Hepatocyte (in vitro differentiated cells): ENCODE measurements around the gene DLGAP3.

ENCODE experiments used
- EZH2 ChIP-seq: fragments of 200-600 bp; sonication (generic); IDR thresholded peaks from 2 replicates; pipeline ENCODE4 v1.6.1; 2016; ENCODE audit warnings: antibody characterized with exemption, mild to moderate bottlenecking, borderline replicate concordance
- TF ChIP-seq, protein P1 (sequence below): fragments of 200-600 bp; sonication (generic); IDR thresholded peaks from 2 replicates; pipeline ENCODE4 v1.5.1; 2016; ENCODE audit warnings: antibody characterized with exemption, mild to moderate bottlenecking; ENCODE audit not compliant: poor library complexity

DNA sequence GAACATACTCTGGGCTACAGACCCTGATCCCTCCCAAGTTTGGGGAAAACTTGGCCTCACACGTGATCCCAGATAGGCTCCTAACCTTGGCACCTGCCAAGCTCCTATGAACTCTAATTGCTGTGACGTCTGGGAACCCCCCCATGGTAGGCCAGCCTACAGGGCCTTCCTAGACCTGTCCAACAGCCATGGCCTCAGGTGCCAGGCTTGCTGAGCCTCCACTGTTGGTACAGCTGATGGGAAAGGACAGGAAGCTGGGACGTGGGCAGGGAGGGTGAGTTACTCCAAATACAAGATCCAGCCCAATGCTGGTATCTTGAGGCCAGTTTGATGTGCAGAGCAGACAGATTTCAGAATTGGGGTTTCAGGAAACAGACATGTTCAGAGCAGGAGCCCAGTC lies 89.0 kb downstream of the DLGAP3 start:
- TF ChIP-seq EZH2: no peak
- TF ChIP-seq, protein P1, sequence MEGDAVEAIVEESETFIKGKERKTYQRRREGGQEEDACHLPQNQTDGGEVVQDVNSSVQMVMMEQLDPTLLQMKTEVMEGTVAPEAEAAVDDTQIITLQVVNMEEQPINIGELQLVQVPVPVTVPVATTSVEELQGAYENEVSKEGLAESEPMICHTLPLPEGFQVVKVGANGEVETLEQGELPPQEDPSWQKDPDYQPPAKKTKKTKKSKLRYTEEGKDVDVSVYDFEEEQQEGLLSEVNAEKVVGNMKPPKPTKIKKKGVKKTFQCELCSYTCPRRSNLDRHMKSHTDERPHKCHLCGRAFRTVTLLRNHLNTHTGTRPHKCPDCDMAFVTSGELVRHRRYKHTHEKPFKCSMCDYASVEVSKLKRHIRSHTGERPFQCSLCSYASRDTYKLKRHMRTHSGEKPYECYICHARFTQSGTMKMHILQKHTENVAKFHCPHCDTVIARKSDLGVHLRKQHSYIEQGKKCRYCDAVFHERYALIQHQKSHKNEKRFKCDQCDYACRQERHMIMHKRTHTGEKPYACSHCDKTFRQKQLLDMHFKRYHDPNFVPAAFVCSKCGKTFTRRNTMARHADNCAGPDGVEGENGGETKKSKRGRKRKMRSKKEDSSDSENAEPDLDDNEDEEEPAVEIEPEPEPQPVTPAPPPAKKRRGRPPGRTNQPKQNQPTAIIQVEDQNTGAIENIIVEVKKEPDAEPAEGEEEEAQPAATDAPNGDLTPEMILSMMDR: no peak
